ENCODE measurements around the gene INPP5E. TPM values are rescaled to one million over a fixed set of nuclear protein-coding genes. Genes with fewer than 3 reads are reported as not detected.

The INPP5E gene
- total RNA-seq, 1 experiment from 2014 or later, result 18.2 TPM

DNA sequence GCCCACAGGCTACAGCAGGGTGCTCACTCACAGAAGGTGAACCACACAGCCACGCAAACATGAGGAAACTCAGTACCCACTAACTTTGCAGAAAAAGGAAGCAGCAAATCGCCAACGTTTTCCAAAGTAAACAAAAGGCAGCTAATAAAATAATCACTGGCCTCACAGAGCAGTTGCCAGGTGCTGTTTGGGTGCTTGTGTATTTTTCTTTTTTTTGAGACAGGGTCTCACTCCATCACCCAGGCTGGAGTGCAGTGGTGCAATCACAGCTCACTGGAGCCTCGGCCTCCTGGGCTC is 43.5 kb downstream of the INPP5E start:
- peaks cover 23% of the 10 kb centered on the region for H3K79me2 ChIP-seq (ENCODE audit: low read depth)
- peaks cover 11% of the 10 kb centered on the region for H4K20me1 ChIP-seq (ENCODE audit: insufficient read depth)
- no peak overlapping the region for H3K4me3 ChIP-seq
- H3K4me2 ChIP-seq, result no peak overlapping the region
- CTCF ChIA-PET, result no interaction called here
- no peaks in the 10 kb centered on the region for H3K9me3 ChIP-seq (ENCODE audit: insufficient read depth, low read depth)
- intact Hi-C loops (cut with micrococcal nuclease; ENCODE audit: unreplicated experiment), result no loop called here
- H3K4me1 ChIP-seq (replicated peaks; ENCODE audit: insufficient read depth), result peaks cover 13% of the 10 kb centered on the region
- H2AFZ ChIP-seq, result no peak overlapping the region
- H3K9me2 ChIP-seq (ENCODE audit: insufficient read depth), result no peaks in the 10 kb centered on the region
- H3K27ac ChIP-seq, result no peak overlapping the region
- TF ChIP-seq, protein P1, sequence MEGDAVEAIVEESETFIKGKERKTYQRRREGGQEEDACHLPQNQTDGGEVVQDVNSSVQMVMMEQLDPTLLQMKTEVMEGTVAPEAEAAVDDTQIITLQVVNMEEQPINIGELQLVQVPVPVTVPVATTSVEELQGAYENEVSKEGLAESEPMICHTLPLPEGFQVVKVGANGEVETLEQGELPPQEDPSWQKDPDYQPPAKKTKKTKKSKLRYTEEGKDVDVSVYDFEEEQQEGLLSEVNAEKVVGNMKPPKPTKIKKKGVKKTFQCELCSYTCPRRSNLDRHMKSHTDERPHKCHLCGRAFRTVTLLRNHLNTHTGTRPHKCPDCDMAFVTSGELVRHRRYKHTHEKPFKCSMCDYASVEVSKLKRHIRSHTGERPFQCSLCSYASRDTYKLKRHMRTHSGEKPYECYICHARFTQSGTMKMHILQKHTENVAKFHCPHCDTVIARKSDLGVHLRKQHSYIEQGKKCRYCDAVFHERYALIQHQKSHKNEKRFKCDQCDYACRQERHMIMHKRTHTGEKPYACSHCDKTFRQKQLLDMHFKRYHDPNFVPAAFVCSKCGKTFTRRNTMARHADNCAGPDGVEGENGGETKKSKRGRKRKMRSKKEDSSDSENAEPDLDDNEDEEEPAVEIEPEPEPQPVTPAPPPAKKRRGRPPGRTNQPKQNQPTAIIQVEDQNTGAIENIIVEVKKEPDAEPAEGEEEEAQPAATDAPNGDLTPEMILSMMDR (conservative IDR thresholded peaks at IDR 0.05), result no peak
- TF ChIP-seq EZH2 (IDR thresholded peaks at IDR 0.05; ENCODE audit: low read depth), result no peak
- POLR2A ChIA-PET (ENCODE audit: unreplicated experiment), result no interaction called here
- H3K36me3 ChIP-seq (ENCODE audit: low read depth), result peaks cover 13% of the 10 kb centered on the region; the same call in 1 of the 2 replicates
- BruUV-seq (replicated peaks), result no TSS peak
- no peaks in the 10 kb centered on the region for H3K27me3 ChIP-seq (ENCODE audit: insufficient read depth, low read depth)
- peaks cover 5% of the 10 kb centered on the region; the same call in 1 of the 2 replicates for H3F3A ChIP-seq (ENCODE audit: insufficient read depth, low read depth)
- DNase-seq, result no peak

DNA sequence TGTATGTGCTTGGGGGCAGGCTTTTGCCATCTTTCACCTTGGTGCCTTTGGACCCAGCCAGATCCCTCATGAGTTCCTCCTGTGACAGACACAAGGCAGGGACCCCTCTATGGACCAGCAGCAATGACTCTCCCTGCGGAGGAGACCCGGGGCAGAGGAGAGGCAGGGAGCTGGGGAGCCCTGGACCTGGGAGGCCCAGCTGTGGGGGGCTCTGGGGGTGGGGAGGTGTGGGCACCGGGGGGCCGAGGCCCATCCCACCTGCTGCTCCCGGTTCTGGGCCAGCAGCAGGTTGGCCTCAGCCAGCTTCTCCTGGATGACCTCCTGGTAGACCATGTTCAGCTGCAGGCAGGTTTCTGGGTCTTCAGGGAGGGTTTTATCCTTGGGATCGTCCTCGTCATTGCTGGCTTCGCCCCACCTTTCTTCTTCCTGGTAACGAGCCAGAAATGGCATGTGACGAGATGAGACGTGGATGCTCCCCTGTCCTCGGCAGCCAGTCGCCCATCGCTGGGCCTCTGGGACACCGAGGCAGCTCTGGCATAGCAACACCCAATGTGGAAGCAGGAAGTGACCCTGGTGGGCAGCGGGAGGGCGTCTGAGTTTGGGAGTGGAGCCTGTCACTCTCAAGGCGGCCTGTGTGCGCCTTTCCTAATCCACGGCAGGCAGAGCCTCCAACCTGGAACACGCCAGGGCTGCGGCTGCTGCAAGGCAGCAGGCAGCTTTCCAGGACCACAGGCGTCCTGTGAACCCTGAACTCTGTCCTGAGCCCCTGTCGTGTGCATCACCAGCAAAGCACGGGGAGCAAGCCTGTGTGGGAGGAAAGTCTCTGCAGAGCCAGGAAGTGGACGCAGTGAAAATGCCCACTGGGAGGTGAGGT is 44.1 kb downstream of the INPP5E start:
- Histone ChIP-seq H3K4me1 (replicated peaks; ENCODE audit: insufficient read depth) (peaks cover 11% of the 10 kb centered on the region), H3K79me2 (ENCODE audit: low read depth) (peaks cover 23% of the 10 kb centered on the region), H3K27me3 (ENCODE audit: insufficient read depth, low read depth) (no peaks in the 10 kb centered on the region), H4K20me1 (ENCODE audit: insufficient read depth) (peaks cover 11% of the 10 kb centered on the region), H3K36me3 (ENCODE audit: low read depth) (peaks cover 13% of the 10 kb centered on the region; the same call in 1 of the 2 replicates), H3K27ac (no peak overlapping the region), H3K9me3 (ENCODE audit: insufficient read depth, low read depth) (no peaks in the 10 kb centered on the region), H2AFZ (no peak overlapping the region), H3F3A (ENCODE audit: insufficient read depth, low read depth) (peaks cover 2% of the 10 kb centered on the region; the same call in 1 of the 2 replicates), H3K4me2 (no peak overlapping the region), H3K4me3 (no peak overlapping the region), H3K9me2 (ENCODE audit: insufficient read depth) (no peaks in the 10 kb centered on the region)
- ChIA-PET CTCF (no interaction called here), POLR2A (ENCODE audit: unreplicated experiment) (no interaction called here)
- no peak for DNase-seq
- TF ChIP-seq, protein P1 (conservative IDR thresholded peaks at IDR 0.05), result no peak
- TF ChIP-seq EZH2 (IDR thresholded peaks at IDR 0.05; ENCODE audit: low read depth), result no peak
- BruUV-seq (replicated peaks), result no TSS peak
- intact Hi-C loops (cut with micrococcal nuclease; ENCODE audit: unreplicated experiment), result no loop called here

DNA sequence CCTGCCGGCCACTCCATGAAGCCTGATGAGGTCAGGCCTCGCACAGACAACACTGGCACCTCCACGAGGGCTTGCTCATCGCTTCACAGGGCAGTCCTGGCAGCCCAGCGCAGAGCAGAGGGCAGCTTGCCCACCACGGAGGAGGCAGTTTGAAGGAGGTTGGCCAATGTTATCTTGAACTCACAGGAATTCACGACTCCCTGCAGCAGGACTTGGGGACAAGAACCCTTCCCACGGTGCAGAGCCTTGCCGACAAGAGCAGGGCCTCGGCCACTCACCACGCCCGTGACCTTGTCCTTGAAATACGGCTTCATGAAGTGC is 44.7 kb downstream of the INPP5E start:
- CTCF ChIA-PET, result no interaction called here
- intact Hi-C loops (cut with micrococcal nuclease; ENCODE audit: unreplicated experiment), result no loop called here
- no peaks in the 10 kb centered on the region for H3K27me3 ChIP-seq (ENCODE audit: insufficient read depth, low read depth)
- peaks cover 11% of the 10 kb centered on the region for H4K20me1 ChIP-seq (ENCODE audit: insufficient read depth)
- H3K4me3 ChIP-seq, result no peak overlapping the region
- no peaks in the 10 kb centered on the region for H3F3A ChIP-seq (ENCODE audit: insufficient read depth, low read depth)
- BruUV-seq (replicated peaks), result no TSS peak
- POLR2A ChIA-PET (ENCODE audit: unreplicated experiment), result no interaction called here
- peaks cover 23% of the 10 kb centered on the region for H3K79me2 ChIP-seq (ENCODE audit: low read depth)
- no peaks in the 10 kb centered on the region for H3K9me3 ChIP-seq (ENCODE audit: insufficient read depth, low read depth)
- peaks cover 13% of the 10 kb centered on the region; the same call in 1 of the 2 replicates for H3K36me3 ChIP-seq (ENCODE audit: low read depth)
- H3K9me2 ChIP-seq (ENCODE audit: insufficient read depth), result no peaks in the 10 kb centered on the region
- TF ChIP-seq, protein P1 (conservative IDR thresholded peaks at IDR 0.05), result no peak
- TF ChIP-seq EZH2 (IDR thresholded peaks at IDR 0.05; ENCODE audit: low read depth), result no peak
- H3K4me1 ChIP-seq (replicated peaks; ENCODE audit: insufficient read depth), result peaks cover 7% of the 10 kb centered on the region
- DNase-seq, result no peak
- no peak overlapping the region for H3K27ac ChIP-seq
- no peak overlapping the region for H2AFZ ChIP-seq
- H3K4me2 ChIP-seq, result no peak overlapping the region

Measured in PC-9 (cell line).